ENCODE data around the gene CCL28.

CCL28 gene

DNA sequence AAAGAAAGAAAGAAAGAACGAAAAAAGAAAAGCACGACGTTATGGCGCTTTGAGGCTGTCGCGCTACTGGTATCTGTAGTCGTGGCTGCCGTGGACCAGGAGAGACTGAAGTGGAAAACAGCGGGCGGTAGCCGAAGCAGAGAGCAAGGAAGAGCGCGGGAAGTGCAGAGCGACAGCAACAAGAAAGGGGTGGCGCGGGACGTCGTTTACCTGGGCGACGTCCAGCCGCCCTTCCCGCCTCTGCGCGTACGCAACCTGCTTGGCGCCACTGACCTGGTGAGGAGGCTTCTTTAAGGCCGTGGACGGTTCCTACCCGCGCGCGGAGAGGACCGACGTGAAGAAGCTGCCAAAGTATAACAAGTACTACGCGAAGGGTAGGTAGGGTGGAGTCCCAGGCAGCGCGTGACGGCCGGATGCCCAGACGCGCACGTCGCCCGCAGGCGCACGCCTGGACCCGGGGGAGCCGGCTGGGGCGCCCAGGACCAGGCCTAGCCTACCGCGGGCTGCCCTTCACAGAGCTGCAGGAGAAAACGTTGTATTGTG, 15.4 kb downstream of the CCL28 start:
- no peak for TF ChIP-seq POLR2AphosphoS5 (IDR thresholded peaks at IDR 0.05; ENCODE audit: low read depth, low read length)

- TF ChIP-seq FOXP2 (optimal IDR thresholded peaks at IDR 0.05; ENCODE audit: borderline replicate concordance, extremely low read depth, extremely low read length, insufficient read depth) (no peak), TAF1 (IDR thresholded peaks at IDR 0.05; ENCODE audit: borderline replicate concordance, insufficient read depth, low read length) (no peak), SIN3A (IDR thresholded peaks at IDR 0.05; ENCODE audit: borderline replicate concordance, insufficient read depth, low read length) (no peak), POLR2AphosphoS5 (IDR thresholded peaks at IDR 0.05; ENCODE audit: low read depth, low read length) (no peak)
- TF ChIP-seq, protein P1, sequence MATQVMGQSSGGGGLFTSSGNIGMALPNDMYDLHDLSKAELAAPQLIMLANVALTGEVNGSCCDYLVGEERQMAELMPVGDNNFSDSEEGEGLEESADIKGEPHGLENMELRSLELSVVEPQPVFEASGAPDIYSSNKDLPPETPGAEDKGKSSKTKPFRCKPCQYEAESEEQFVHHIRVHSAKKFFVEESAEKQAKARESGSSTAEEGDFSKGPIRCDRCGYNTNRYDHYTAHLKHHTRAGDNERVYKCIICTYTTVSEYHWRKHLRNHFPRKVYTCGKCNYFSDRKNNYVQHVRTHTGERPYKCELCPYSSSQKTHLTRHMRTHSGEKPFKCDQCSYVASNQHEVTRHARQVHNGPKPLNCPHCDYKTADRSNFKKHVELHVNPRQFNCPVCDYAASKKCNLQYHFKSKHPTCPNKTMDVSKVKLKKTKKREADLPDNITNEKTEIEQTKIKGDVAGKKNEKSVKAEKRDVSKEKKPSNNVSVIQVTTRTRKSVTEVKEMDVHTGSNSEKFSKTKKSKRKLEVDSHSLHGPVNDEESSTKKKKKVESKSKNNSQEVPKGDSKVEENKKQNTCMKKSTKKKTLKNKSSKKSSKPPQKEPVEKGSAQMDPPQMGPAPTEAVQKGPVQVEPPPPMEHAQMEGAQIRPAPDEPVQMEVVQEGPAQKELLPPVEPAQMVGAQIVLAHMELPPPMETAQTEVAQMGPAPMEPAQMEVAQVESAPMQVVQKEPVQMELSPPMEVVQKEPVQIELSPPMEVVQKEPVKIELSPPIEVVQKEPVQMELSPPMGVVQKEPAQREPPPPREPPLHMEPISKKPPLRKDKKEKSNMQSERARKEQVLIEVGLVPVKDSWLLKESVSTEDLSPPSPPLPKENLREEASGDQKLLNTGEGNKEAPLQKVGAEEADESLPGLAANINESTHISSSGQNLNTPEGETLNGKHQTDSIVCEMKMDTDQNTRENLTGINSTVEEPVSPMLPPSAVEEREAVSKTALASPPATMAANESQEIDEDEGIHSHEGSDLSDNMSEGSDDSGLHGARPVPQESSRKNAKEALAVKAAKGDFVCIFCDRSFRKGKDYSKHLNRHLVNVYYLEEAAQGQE (IDR thresholded peaks at IDR 0.05; ENCODE audit: insufficient read depth in 1 of 2, low read depth in 2 of 2, low read length in 2 of 2), result no peak
Observed at GRCh38 chr5:43390471-43390870, 21.7 kb downstream of the CCL28 start.

- TF ChIP-seq POLR2AphosphoS5 (IDR thresholded peaks at IDR 0.05; ENCODE audit: low read depth, low read length) (no peak), TAF1 (IDR thresholded peaks at IDR 0.05; ENCODE audit: borderline replicate concordance, insufficient read depth, low read length) (no peak), FOXP2 (optimal IDR thresholded peaks at IDR 0.05; ENCODE audit: borderline replicate concordance, extremely low read depth, extremely low read length, insufficient read depth) (no peak), SIN3A (IDR thresholded peaks at IDR 0.05; ENCODE audit: borderline replicate concordance, insufficient read depth, low read length) (no peak)
- TF ChIP-seq, protein P1 (IDR thresholded peaks at IDR 0.05; ENCODE audit: insufficient read depth in 1 of 2, low read depth in 2 of 2, low read length in 2 of 2), result no peak
Observed at GRCh38 chr5:43389679-43390329, 22.4 kb downstream of the CCL28 start.

DNA sequence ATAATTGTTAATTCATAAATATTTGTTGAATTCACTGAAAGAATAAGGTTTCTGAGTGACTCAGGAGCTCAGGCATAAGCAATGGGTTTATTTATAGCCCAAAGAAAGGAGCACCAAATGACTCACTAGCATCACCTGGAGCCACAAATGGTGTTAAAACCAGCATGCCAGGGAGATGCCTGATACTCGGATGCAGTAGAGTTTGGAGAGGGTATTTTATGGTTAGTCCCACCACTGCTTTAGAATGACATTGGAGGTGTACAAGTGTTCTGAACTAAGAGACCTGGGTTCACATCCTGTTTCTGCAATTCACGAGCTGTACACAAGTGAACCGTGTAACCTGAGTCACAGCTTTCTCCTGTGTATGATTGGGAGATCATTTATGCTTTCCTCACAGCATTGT, 25.2 kb downstream of the CCL28 start:
- no peak for TF ChIP-seq POLR2AphosphoS5 (IDR thresholded peaks at IDR 0.05; ENCODE audit: low read depth, low read length)
- TF ChIP-seq, protein P1 (IDR thresholded peaks at IDR 0.05; ENCODE audit: insufficient read depth in 1 of 2, low read depth in 2 of 2, low read length in 2 of 2), result no peak
- no peak for TF ChIP-seq TAF1 (IDR thresholded peaks at IDR 0.05; ENCODE audit: borderline replicate concordance, insufficient read depth, low read length)
- TF ChIP-seq SIN3A (IDR thresholded peaks at IDR 0.05; ENCODE audit: borderline replicate concordance, insufficient read depth, low read length), result no peak
- TF ChIP-seq FOXP2 (optimal IDR thresholded peaks at IDR 0.05; ENCODE audit: borderline replicate concordance, extremely low read depth, extremely low read length, insufficient read depth), result no peak

DNA sequence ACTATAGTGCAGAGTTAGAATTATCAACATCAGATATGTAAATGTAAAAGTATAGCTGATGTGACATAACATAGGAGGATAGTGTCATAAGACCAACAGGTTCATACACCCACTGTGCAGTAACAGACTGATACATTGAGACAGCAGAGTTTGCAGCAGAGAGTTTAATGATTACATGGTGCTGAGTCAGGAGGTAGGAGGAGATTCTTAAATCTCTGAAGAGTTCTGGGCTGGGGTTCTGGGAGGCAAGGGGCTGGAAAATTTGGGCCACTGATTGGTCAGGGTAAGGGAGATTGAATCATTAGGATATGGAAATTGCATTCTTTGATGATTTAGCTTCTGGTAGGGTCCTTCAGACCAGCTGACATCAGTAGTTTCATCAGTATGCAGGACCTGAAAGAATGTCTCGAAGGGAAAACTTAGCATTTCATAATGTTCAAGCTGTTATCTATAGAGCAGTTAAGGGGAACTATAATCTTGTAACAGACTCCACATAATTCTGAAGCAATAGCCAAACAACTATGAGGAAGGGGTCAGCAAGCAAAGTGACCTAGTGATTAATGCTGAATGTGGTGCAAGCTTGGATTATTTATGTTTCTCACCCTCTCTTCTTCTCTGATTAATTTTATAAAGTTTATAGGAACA, 35.6 kb downstream of the CCL28 start:
- no peak for TF ChIP-seq FOXP2 (optimal IDR thresholded peaks at IDR 0.05; ENCODE audit: borderline replicate concordance, extremely low read depth, extremely low read length, insufficient read depth)
- TF ChIP-seq POLR2AphosphoS5 (IDR thresholded peaks at IDR 0.05; ENCODE audit: low read depth, low read length), result no peak
- TF ChIP-seq TAF1 (IDR thresholded peaks at IDR 0.05; ENCODE audit: borderline replicate concordance, insufficient read depth, low read length), result no peak
- no peak for TF ChIP-seq SIN3A (IDR thresholded peaks at IDR 0.05; ENCODE audit: borderline replicate concordance, insufficient read depth, low read length)

DNA sequence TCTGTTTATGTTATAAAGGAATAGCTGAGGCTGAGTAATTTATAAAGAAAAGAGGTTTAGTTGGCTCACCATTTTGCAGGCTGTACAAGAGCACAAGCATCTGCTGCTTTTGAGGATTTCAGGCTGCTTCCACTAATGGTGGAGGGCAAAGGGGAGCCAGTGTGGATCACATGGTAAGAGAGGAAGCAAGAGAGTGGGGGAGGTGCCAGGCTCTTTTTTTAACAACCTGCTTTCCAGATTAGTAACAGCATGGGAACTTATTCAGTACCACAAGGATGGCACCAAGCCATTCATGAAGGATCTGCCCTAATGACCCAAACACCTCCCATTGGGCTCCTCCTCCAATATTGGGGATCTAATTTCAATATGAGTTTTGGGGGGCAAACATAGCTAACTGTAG, 40.4 kb downstream of the CCL28 start:
- TF ChIP-seq SIN3A (IDR thresholded peaks at IDR 0.05; ENCODE audit: borderline replicate concordance, insufficient read depth, low read length), result no peak
- no peak for TF ChIP-seq TAF1 (IDR thresholded peaks at IDR 0.05; ENCODE audit: borderline replicate concordance, insufficient read depth, low read length)
